Activated B cell treated with CpG ODN at 0.5 μM for 24 hours (primary cell): ENCODE measurements around the gene ANKDD1A. TPM values are rescaled to one million over a fixed set of nuclear protein-coding genes. Genes with fewer than 3 reads are reported as not detected.

Source experiments
- ATAC-seq: fragments of 200-7000 bp; cut with Tn5 transposase; one replicate; pipeline ENCODE4 v1.10.0; 2021; ENCODE audit warnings: low read depth, mild to moderate bottlenecking, moderate library complexity
- CTCF ChIA-PET: fragments of 350-600 bp; sonication (Branson Sonifier 250); formaldehyde crosslinking; loops from one replicate; lab custom pipeline; 2021; ENCODE audit warnings: antibody characterized with exemption; lab: Charles Lee
- POLR2A ChIA-PET: fragments of 350-600 bp; sonication (Branson Sonifier 250); formaldehyde crosslinking; loops from one replicate; lab custom pipeline; 2021; ENCODE audit warnings: antibody characterized with exemption; lab: Charles Lee
- DNase-seq: peaks from one replicate; pipeline ENCODE4 v3.0.0; 2022
- H3K27ac Mint-ChIP-seq: one replicate; pipeline ENCODE4 v1.8.0; 2020; ENCODE audit warnings: mixed read lengths
- H3K27me3 Mint-ChIP-seq: one replicate; pipeline ENCODE4 v1.8.0; 2021; ENCODE audit warnings: mixed read lengths
- H3K36me3 Mint-ChIP-seq: one replicate; pipeline ENCODE4 v1.8.0; 2021; ENCODE audit warnings: low read depth, mixed read lengths
- H3K4me1 Mint-ChIP-seq: one replicate; pipeline ENCODE4 v1.8.0; 2021; ENCODE audit warnings: mixed read lengths
- H3K4me3 Mint-ChIP-seq: one replicate; pipeline ENCODE4 v1.8.0; 2020; ENCODE audit warnings: mild to moderate bottlenecking, mixed read lengths
- H3K9me3 Mint-ChIP-seq: one replicate; pipeline ENCODE4 v1.8.0; 2020; ENCODE audit warnings: mixed read lengths
- intact Hi-C: fragments of 100-400 bp; cut with micrococcal nuclease; formaldehyde crosslinking; loops from one replicate; pipeline ENCODE4 v1.15.1; 2024
- total RNA-seq: library from RNA; stranded (reverse); gene quantifications from 2 replicates; pipeline ENCODE4 v1.2.3, GENCODE V29; 2022
- TF ChIP-seq, protein P1 (sequence below): fragments of 200-600 bp; IDR thresholded peaks from one replicate; pipeline ENCODE4 v1.8.0; 2022; ENCODE audit warnings: antibody characterized with exemption, mild to moderate bottlenecking

ANKDD1A gene
- total RNA-seq, 1 donor from 2014 or later: 3.9 TPM

DNA sequence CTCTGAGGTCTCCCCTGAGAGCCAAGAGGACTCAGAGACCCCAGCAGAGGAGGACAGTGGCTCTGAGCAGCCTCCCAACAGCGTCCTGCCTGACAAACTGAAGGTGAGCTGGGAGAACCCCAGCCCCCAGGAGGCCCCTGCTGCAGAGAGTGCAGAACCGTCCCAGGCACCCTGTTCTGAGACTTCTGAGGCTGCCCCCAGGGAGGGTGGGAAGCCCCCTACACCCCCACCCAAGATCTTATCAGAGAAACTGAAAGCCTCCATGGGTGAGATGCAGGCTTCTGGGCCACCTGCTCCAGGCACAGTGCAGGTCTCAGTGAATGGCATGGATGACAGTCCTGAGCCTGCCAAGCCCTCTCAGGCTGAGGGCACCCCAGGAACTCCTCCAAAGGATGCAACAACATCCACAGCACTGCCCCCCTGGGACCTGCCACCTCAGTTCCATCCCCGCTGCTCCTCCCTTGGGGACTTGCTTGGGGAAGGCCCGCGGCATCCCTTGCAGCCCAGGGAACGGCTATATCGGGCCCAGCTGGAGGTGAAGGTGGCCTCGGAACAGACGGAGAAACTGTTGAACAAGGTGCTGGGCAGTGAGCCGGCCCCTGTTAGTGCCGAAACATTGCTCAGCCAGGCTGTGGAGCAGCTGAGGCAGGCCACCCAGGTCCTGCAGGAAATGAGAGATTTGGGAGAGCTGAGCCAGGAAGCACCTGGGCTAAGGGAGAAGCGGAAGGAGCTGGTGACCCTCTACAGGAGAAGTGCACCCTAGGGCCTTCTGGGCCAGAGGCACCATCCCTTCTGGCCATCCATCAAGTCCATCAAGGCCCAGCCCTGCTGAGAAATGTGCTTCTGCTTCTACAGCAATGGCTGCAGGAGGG, 46.3 kb upstream of the ANKDD1A start:
- Mint-ChIP-seq H3K27me3 (no peaks in the 10 kb centered on the region), H3K4me3 (peak overlapping the region; percentile 41), H3K9me3 (no peaks in the 10 kb centered on the region), H3K4me1 (peaks cover 41% of the 10 kb centered on the region), H3K36me3 (peaks cover 71% of the 10 kb centered on the region), H3K27ac (peak overlapping the region; percentile 71)
- peak; percentile 90 for ATAC-seq
- ChIA-PET POLR2A (interaction anchor here (0.6 to 3.7 kb wide), 5 partner anchors 10 to 171 kb away, joined by 3 to 42 read pairs (median 4); no protein-coding TSS in a partner anchor), CTCF (interaction anchor here (1.9 kb wide), 1 partner anchor 29 kb away, joined by 17 read pairs; no protein-coding TSS in a partner anchor)
- TF ChIP-seq, protein P1, sequence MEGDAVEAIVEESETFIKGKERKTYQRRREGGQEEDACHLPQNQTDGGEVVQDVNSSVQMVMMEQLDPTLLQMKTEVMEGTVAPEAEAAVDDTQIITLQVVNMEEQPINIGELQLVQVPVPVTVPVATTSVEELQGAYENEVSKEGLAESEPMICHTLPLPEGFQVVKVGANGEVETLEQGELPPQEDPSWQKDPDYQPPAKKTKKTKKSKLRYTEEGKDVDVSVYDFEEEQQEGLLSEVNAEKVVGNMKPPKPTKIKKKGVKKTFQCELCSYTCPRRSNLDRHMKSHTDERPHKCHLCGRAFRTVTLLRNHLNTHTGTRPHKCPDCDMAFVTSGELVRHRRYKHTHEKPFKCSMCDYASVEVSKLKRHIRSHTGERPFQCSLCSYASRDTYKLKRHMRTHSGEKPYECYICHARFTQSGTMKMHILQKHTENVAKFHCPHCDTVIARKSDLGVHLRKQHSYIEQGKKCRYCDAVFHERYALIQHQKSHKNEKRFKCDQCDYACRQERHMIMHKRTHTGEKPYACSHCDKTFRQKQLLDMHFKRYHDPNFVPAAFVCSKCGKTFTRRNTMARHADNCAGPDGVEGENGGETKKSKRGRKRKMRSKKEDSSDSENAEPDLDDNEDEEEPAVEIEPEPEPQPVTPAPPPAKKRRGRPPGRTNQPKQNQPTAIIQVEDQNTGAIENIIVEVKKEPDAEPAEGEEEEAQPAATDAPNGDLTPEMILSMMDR: no peak
- intact Hi-C loops: loop anchor here (1.0 to 2.0 kb wide), 4 partner anchors 17 to 39 kb away; partner anchors contain the start of gene PLEKHO2
- DNase-seq: peak; percentile 39

DNA sequence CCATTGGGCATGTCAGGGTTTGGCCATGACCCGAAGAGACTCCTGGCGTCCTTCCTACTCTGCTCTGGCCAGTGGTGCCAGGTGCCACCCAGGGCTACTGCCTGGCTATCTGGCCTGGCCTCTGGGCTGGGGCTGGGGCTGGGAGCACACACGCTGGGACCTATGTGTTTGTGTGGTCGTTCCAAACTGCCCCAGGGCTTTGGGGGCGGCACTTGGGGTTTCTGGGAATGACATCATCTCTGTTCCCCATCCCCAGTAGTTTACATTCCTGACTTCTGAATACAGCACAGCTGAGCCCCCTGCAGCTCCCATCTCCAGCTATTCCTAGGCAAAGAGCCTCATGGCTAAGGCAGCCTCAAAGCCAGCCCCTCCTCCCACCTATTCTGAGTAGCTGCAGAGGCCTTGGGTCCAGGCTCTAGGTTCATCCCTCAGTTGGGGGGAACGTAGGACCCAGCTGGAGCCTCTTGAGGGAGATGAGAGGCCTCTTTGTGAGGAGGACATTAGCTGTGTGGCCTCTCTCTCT, 45.6 kb upstream of the ANKDD1A start:
- ChIA-PET CTCF (interaction anchor here (1.9 kb wide), 2 partner anchors 28 to 29 kb away, joined by 6 to 17 read pairs; no protein-coding TSS in a partner anchor), POLR2A (interaction anchor here (0.6 to 3.7 kb wide), 4 partner anchors 17 to 170 kb away, joined by 3 to 42 read pairs (median 12); no protein-coding TSS in a partner anchor)
- no peak for DNase-seq
- Mint-ChIP-seq H3K4me1 (peaks cover 44% of the 10 kb centered on the region), H3K27me3 (no peaks in the 10 kb centered on the region), H3K4me3 (no peak overlapping the region), H3K27ac (no peak overlapping the region), H3K9me3 (no peaks in the 10 kb centered on the region), H3K36me3 (peaks cover 66% of the 10 kb centered on the region)
- ATAC-seq: no peak
- intact Hi-C loops: loop anchor here (1.0 to 2.0 kb wide), 4 partner anchors 17 to 39 kb away; partner anchors contain the start of gene PLEKHO2
- TF ChIP-seq, protein P1: no peak

DNA sequence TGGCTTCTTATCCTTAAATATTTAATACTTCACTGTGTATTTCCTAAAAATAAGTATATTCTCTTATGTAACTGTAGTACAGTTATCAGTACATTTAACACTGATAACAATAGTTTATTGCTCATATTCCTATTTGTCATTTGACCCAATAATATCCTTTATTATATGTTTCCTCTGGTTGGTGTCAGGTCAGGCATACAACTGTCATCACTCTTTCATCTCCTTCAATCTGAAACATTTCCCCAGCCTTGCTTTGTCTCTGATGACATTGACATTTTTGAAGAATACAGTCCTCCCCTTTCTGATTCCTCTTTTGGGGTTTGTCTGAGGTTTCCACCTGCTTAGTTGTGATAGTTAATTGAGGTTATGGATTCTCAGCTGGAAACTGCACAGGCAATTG, 42.2 kb upstream of the ANKDD1A start:
- no peak for DNase-seq
- Mint-ChIP-seq H3K27me3 (no peaks in the 10 kb centered on the region), H3K9me3 (no peaks in the 10 kb centered on the region), H3K27ac (no peak overlapping the region), H3K4me1 (peaks cover 33% of the 10 kb centered on the region), H3K36me3 (peaks cover 40% of the 10 kb centered on the region), H3K4me3 (no peak overlapping the region)
- TF ChIP-seq, protein P1: no peak
- ChIA-PET CTCF (no interaction called here), POLR2A (interaction anchor here (0.6 to 1.0 kb wide), 2 partner anchors 24 to 430 kb away, joined by 3 to 4 read pairs; no protein-coding TSS in a partner anchor)
- no peak for ATAC-seq
- intact Hi-C loops: no loop called here

DNA sequence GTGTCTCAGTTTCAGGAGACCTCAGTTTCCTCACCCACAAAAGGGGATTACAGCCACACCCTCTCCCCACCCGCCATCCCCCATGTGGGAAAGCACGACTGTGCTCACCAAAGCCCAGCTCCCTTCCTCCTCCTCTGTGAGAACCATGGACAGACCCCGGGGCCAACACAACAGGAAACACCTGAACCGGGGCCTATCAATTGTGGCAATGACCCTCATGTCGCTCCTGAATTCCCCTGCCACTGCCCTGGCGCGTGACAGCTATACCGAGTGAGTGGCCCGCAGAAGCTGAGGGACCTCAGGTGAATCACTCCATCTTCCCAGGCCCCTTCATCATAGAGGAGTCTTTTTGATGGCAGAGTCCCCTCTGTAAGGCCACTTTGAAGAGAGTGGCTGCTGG, 41.3 kb upstream of the ANKDD1A start:
- no peaks in the 10 kb centered on the region for H3K9me3 Mint-ChIP-seq
- POLR2A ChIA-PET: interaction anchor here (0.6 to 1.1 kb wide), 2 partner anchors 25 to 431 kb away, joined by 3 to 6 read pairs; no protein-coding TSS in a partner anchor

More for the DNA sequence above, 41.3 kb upstream of the ANKDD1A start:
- Mint-ChIP-seq H3K27ac (no peak overlapping the region), H3K4me3 (no peak overlapping the region), H3K27me3 (no peaks in the 10 kb centered on the region), H3K4me1 (peaks cover 24% of the 10 kb centered on the region), H3K36me3 (peaks cover 35% of the 10 kb centered on the region)
- no peak for DNase-seq
- intact Hi-C loops: no loop called here
- ATAC-seq: no peak
- CTCF ChIA-PET: no interaction called here
- TF ChIP-seq, protein P1: no peak
